ENCODE measurements around the gene CYTL1. TPM values are rescaled to one million over a fixed set of nuclear protein-coding genes. Genes with fewer than 3 reads are reported as not detected.

CYTL1 gene
- polyA plus RNA-seq, 2 of the 4 experiments (the other 2 are of a cell fraction), result not detected

DNA sequence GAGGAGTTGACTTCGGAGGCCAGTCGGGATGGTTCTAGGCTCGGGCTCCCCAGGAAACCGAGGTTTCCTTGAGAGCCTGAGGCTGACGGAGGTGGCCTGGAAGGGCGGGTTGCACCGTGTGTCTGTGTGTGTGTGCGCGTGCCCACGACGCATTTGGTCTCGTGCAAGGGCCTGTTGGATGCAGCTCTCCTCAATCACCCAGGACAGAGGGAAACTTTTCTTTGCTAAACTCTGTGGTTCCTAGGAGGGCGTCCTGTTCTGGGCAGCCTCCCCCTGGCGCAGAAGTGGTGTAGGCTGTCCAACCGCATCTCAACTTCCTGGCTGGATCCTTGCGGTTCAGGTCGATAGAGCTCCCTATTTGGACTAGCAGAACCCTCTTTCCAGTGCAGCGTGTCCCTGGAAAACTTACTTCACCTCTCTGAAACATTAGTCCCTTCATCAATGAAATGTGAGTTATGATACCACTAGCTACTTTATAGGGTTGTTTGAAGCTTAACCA, 33.0 kb upstream of the CYTL1 start:
- DNase-seq (ENCODE audit: low read depth in 1 of 2, low spot score in 1 of 2) (peak in 1 of 2 experiments; percentile 25), ATAC-seq (peak; percentile 33 to 38; a peak in 5 of 6 replicates), FAIRE-seq (no peak)
- Histone ChIP-seq H3K4me1 (peaks cover 23% of the 10 kb centered on the region), H3K4me2 (peak overlapping the region; percentile 100), H3K4me3 (peak overlapping the region; percentile 63), H3K27ac (peak overlapping the region; percentile 78 to 94), H3K9me3 (no peaks in the 10 kb centered on the region)
- WGBS (ENCODE audit: missing lambda C conversion rate), result 69% methylated on average over 4 of the region's 18 CpGs
- TF ChIP-seq, protein P1, sequence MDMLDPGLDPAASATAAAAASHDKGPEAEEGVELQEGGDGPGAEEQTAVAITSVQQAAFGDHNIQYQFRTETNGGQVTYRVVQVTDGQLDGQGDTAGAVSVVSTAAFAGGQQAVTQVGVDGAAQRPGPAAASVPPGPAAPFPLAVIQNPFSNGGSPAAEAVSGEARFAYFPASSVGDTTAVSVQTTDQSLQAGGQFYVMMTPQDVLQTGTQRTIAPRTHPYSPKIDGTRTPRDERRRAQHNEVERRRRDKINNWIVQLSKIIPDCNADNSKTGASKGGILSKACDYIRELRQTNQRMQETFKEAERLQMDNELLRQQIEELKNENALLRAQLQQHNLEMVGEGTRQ (IDR thresholded peaks at IDR 0.05), result no peak
- no peak for TF ChIP-seq FOXS1 (CRISPR knock-in tag; IDR thresholded peaks at IDR 0.05)
- no peak for TF ChIP-seq ESRRA (IDR thresholded peaks at IDR 0.05; ENCODE audit: borderline replicate concordance, low read length)
- TF ChIP-seq, protein P2, sequence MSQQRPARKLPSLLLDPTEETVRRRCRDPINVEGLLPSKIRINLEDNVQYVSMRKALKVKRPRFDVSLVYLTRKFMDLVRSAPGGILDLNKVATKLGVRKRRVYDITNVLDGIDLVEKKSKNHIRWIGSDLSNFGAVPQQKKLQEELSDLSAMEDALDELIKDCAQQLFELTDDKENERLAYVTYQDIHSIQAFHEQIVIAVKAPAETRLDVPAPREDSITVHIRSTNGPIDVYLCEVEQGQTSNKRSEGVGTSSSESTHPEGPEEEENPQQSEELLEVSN (IDR thresholded peaks at IDR 0.05; ENCODE audit: borderline replicate concordance, low read depth), result peak; percentile 65; the same call in 1 of the 2 replicates
- TF ChIP-seq CBX2 (IDR thresholded peaks at IDR 0.05; ENCODE audit: borderline replicate concordance, low read depth), result no peak
- TF ChIP-seq EP300 (IDR thresholded peaks at IDR 0.05), result no peak
- no peak for TF ChIP-seq NFE2L2 (conservative IDR thresholded peaks at IDR 0.05; ENCODE audit: low read length)
- POLR2A ChIA-PET, result no interaction called here
- CTCF ChIA-PET, result interaction anchor here (0.6 to 7.3 kb wide), 4 partner anchors 14 to 407 kb away, joined by 3 to 44 read pairs (median 4); no protein-coding TSS in a partner anchor

DNA sequence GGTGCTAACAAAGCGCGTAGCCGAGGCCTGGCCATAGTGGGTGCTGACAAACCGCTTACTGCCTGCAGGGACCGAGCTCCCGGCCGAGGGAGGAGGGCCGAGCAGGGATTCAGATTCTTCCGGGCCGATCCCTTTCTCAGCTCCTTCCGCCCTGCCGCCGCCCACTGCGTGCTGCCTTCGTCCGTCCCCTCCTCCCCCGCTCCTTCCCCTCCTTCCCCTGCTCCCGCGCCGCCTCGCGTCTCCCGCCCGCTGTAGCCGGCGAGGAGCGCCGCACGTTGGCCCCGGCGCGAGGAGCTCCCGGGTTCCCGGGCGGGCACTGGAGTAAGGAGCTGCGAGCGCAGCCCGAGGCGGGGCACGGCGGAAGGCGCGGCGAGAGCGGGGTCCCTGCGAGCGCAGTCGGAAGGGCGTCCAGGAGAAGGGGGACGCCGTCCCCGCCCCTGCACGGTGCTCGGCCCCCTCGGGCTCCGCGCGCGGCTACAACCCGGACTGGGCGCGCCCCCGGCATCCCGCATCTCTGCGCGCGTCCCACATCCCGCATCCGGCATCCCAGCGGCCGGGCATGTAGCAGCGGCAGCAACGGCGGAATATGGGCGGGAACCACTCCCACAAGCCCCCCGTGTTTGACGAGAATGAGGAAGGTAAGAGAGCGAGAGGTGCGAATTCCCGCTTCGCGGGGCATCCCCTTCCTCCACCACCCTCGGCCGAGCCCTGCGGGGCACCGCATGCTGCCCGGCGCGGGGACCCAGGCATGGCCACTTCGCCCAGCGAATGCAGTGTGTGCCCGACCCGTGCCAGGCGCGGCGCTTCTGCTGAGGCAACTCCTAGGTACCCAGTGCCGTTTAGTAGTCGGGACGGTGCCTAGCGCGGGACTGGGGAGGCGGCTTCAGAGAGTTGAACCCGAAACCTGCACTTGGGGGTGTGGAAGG, 32.3 kb upstream of the CYTL1 start, which contains the start of gene STK32B:
STK32B (plus strand) TSS at position 203 of the 926 bp plus-strand sequence.
- peak within 1 kb of the TSS; percentile 63 for H3K4me3 ChIP-seq
- no peak for FAIRE-seq
- peak within 1 kb of the TSS; percentile 100 for H3K4me2 ChIP-seq
- TF ChIP-seq, protein P2 (IDR thresholded peaks at IDR 0.05; ENCODE audit: borderline replicate concordance, low read depth), result peak; percentile 73
- no peak for TF ChIP-seq ZNF302 (CRISPR knock-in tag; IDR thresholded peaks at IDR 0.05)
- TF ChIP-seq JUNB (IDR thresholded peaks at IDR 0.05), result no peak
- no peak for TF ChIP-seq MAFK (IDR thresholded peaks at IDR 0.05; ENCODE audit: partially characterized antibody)
- no peak for TF ChIP-seq CHD2 (IDR thresholded peaks at IDR 0.05; ENCODE audit: low read length, partially characterized antibody)
- no peak for TF ChIP-seq JUN (IDR thresholded peaks at IDR 0.05)
- TF ChIP-seq, protein P3, sequence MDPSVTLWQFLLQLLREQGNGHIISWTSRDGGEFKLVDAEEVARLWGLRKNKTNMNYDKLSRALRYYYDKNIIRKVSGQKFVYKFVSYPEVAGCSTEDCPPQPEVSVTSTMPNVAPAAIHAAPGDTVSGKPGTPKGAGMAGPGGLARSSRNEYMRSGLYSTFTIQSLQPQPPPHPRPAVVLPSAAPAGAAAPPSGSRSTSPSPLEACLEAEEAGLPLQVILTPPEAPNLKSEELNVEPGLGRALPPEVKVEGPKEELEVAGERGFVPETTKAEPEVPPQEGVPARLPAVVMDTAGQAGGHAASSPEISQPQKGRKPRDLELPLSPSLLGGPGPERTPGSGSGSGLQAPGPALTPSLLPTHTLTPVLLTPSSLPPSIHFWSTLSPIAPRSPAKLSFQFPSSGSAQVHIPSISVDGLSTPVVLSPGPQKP (IDR thresholded peaks at IDR 0.05; ENCODE audit: low read depth, low read length), result no peak
- no peak for TF ChIP-seq HEYL (CRISPR knock-in tag; IDR thresholded peaks at IDR 0.05)
- TF ChIP-seq, protein P4, sequence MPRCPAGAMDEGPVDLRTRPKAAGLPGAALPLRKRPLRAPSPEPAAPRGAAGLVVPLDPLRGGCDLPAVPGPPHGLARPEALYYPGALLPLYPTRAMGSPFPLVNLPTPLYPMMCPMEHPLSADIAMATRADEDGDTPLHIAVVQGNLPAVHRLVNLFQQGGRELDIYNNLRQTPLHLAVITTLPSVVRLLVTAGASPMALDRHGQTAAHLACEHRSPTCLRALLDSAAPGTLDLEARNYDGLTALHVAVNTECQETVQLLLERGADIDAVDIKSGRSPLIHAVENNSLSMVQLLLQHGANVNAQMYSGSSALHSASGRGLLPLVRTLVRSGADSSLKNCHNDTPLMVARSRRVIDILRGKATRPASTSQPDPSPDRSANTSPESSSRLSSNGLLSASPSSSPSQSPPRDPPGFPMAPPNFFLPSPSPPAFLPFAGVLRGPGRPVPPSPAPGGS (IDR thresholded peaks at IDR 0.05), result no peak
- peak; percentile 17 for TF ChIP-seq POLR2A (IDR thresholded peaks at IDR 0.05; ENCODE audit: low read length)
- no peak for TF ChIP-seq KDM1A (IDR thresholded peaks at IDR 0.05; ENCODE audit: low read depth)
- no peak for TF ChIP-seq RNF2 (IDR thresholded peaks at IDR 0.05; ENCODE audit: borderline replicate concordance, low read depth)
- TF ChIP-seq HOXB13 (CRISPR knock-in tag; IDR thresholded peaks at IDR 0.05; ENCODE audit: low read depth), result no peak
- no peak for TF ChIP-seq KDM5A (IDR thresholded peaks at IDR 0.05)
- TF ChIP-seq, protein P5, sequence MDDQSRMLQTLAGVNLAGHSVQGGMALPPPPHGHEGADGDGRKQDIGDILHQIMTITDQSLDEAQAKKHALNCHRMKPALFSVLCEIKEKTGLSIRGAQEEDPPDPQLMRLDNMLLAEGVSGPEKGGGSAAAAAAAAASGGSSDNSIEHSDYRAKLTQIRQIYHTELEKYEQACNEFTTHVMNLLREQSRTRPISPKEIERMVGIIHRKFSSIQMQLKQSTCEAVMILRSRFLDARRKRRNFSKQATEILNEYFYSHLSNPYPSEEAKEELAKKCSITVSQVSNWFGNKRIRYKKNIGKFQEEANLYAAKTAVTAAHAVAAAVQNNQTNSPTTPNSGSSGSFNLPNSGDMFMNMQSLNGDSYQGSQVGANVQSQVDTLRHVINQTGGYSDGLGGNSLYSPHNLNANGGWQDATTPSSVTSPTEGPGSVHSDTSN (IDR thresholded peaks at IDR 0.05), result no peak
- TF ChIP-seq MYC (IDR thresholded peaks at IDR 0.05; ENCODE audit: borderline replicate concordance, low read length), result no peak
- TF ChIP-seq GATA3 (IDR thresholded peaks at IDR 0.05; ENCODE audit: borderline replicate concordance), result 0 out of 2 replicates have a peak, but pooled peaks have one; percentile 10
- no peak for TF ChIP-seq TP53 (CRISPR knock-in tag; IDR thresholded peaks at IDR 0.05)
- TF ChIP-seq, protein P6, sequence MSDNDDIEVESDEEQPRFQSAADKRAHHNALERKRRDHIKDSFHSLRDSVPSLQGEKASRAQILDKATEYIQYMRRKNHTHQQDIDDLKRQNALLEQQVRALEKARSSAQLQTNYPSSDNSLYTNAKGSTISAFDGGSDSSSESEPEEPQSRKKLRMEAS (IDR thresholded peaks at IDR 0.05), result peak; percentile 55; the same call in 1 of the 2 replicates
- TF ChIP-seq CBX8 (IDR thresholded peaks at IDR 0.05), result no peak
- TF ChIP-seq CEBPB (IDR thresholded peaks at IDR 0.05), result no peak
- no peak for TF ChIP-seq RAD21 (conservative IDR thresholded peaks at IDR 0.05 in 1 of 2, IDR thresholded peaks at IDR 0.05 in 1 of 2)
- H3K27ac ChIP-seq, result peak within 1 kb of the TSS; percentile 78 to 94
- CTCF ChIA-PET, result interaction anchor here (0.7 to 7.3 kb wide), 16 partner anchors 14 to 761 kb away, joined by 3 to 44 read pairs (median 4); no protein-coding TSS in a partner anchor
- H3K9me3 ChIP-seq, result no peaks in the 10 kb centered on the region
- peak; percentile 86 to 90 for ATAC-seq
- peaks cover 23% of the 10 kb centered on the region for H3K4me1 ChIP-seq
- POLR2A ChIA-PET, result interaction anchor here (1.1 to 1.3 kb wide), 4 partner anchors 14 to 315 kb away, joined by 3 read pairs; no protein-coding TSS in a partner anchor
- DNase-seq (ENCODE audit: low read depth in 1 of 2, low spot score in 1 of 2), result peak; percentile 64 to 80
- 3% methylated on average over 6 of the region's 103 CpGs for WGBS (ENCODE audit: missing lambda C conversion rate)
